ENCODE measurements around the gene CARMIL1.

CARMIL1 gene

GRCh38 chr6:25324066-25324762, 45.0 kb downstream of the CARMIL1 start:
- H3K4me1 ChIP-seq (ENCODE audit: control insufficient read depth, insufficient read depth, low read length): peaks cover 5% of the 10 kb centered on the region; the same call in 1 of the 2 replicates
- POLR2A ChIA-PET: interaction anchor here (1.1 kb wide), 1 partner anchor 52 kb away, joined by 5 read pairs; no protein-coding TSS in a partner anchor
- CTCF ChIA-PET: interaction anchor here (0.5 to 1.7 kb wide), 7 partner anchors 8 to 165 kb away, joined by 3 to 6 read pairs (median 3); no protein-coding TSS in a partner anchor

GRCh38 chr6:25326126-25326525, 47.0 kb downstream of the CARMIL1 start:
- no peak overlapping the region for H3K4me3 ChIP-seq (ENCODE audit: low read depth, low read length)
- TF ChIP-seq MZF1 (tag by site-specific recombination; IDR thresholded peaks at IDR 0.05; ENCODE audit: borderline replicate concordance) (peak; percentile 3; the same call in 1 of the 2 replicates), ZNF623 (tag by site-specific recombination; IDR thresholded peaks at IDR 0.05) (peak; percentile 33), YY1 (tag by site-specific recombination; IDR thresholded peaks at IDR 0.05) (no peak)
- H3K9me3 ChIP-seq (ENCODE audit: control insufficient read depth, insufficient read depth, low read depth, low read length): no peaks in the 10 kb centered on the region
- POLR2A ChIA-PET: no interaction called here
- CTCF ChIA-PET: interaction anchor here (0.7 to 1.7 kb wide), 2 partner anchors 11 to 70 kb away, joined by 3 to 5 read pairs; no protein-coding TSS in a partner anchor
- no peak overlapping the region for H3K27ac ChIP-seq (ENCODE audit: extremely low read depth, low read depth, low read length)
- no peaks in the 10 kb centered on the region for H3K36me3 ChIP-seq (ENCODE audit: control insufficient read depth in 2 of 2, insufficient read depth in 1 of 2, low read length in 2 of 2)
- H3K4me1 ChIP-seq (ENCODE audit: control insufficient read depth, insufficient read depth, low read length): peaks cover 10% of the 10 kb centered on the region

More at GRCh38 chr6:25324066-25324762, 45.0 kb downstream of the CARMIL1 start:
- no peaks in the 10 kb centered on the region for H3K36me3 ChIP-seq (ENCODE audit: control insufficient read depth in 2 of 2, insufficient read depth in 1 of 2, low read length in 2 of 2)
- no peak overlapping the region for H3K4me3 ChIP-seq (ENCODE audit: low read depth, low read length)
- H3K27ac ChIP-seq (ENCODE audit: extremely low read depth, low read depth, low read length): no peak overlapping the region
- no peaks in the 10 kb centered on the region for H3K9me3 ChIP-seq (ENCODE audit: control insufficient read depth, insufficient read depth, low read depth, low read length)
- TF ChIP-seq SCRT2 (tag by site-specific recombination; IDR thresholded peaks at IDR 0.05): peak; percentile 49; the same call in 1 of the 2 replicates
- TF ChIP-seq ZFHX2 (tag by site-specific recombination; conservative IDR thresholded peaks at IDR 0.05): no peak

- H3K4me3 ChIP-seq (ENCODE audit: low read depth, low read length): no peak overlapping the region
- no peaks in the 10 kb centered on the region for H3K9me3 ChIP-seq (ENCODE audit: control insufficient read depth, insufficient read depth, low read depth, low read length)
- peaks cover 15% of the 10 kb centered on the region for H3K4me1 ChIP-seq (ENCODE audit: control insufficient read depth, insufficient read depth, low read length)
- ChIA-PET POLR2A (no interaction called here), CTCF (interaction anchor here (0.5 to 1.1 kb wide), 3 partner anchors 103 to 391 kb away, joined by 3 to 4 read pairs (median 4); no protein-coding TSS in a partner anchor)
- H3K36me3 ChIP-seq (ENCODE audit: control insufficient read depth in 2 of 2, insufficient read depth in 1 of 2, low read length in 2 of 2): no peaks in the 10 kb centered on the region
- H3K27ac ChIP-seq (ENCODE audit: extremely low read depth, low read depth, low read length): no peak overlapping the region
- TF ChIP-seq BCL11B (tag by site-specific recombination; IDR thresholded peaks at IDR 0.05; ENCODE audit: low read depth) (no peak), ZNF623 (tag by site-specific recombination; IDR thresholded peaks at IDR 0.05) (no peak), ZNF10 (tag by site-specific recombination; IDR thresholded peaks at IDR 0.05) (no peak), ZNF280C (tag by site-specific recombination; IDR thresholded peaks at IDR 0.05) (no peak), ZNF639 (tag by site-specific recombination; IDR thresholded peaks at IDR 0.05) (no peak), ZNF2 (tag by site-specific recombination; IDR thresholded peaks at IDR 0.05) (no peak), ZNF791 (tag by site-specific recombination; IDR thresholded peaks at IDR 0.05) (no peak), ZNF292 (tag by site-specific recombination; IDR thresholded peaks at IDR 0.05; ENCODE audit: borderline replicate concordance, low read depth) (no peak), ZNF211 (tag by site-specific recombination; IDR thresholded peaks at IDR 0.05; ENCODE audit: low read depth) (no peak), ZNF19 (tag by site-specific recombination; IDR thresholded peaks at IDR 0.05; ENCODE audit: low read depth) (no peak), ZNF560 (tag by site-specific recombination; IDR thresholded peaks at IDR 0.05; ENCODE audit: borderline replicate concordance) (no peak), ZNF274 (IDR thresholded peaks at IDR 0.05; ENCODE audit: low read length) (no peak), ZNF274 (tag by site-specific recombination; IDR thresholded peaks at IDR 0.05; ENCODE audit: borderline replicate concordance) (no peak), ZNF529 (tag by site-specific recombination; IDR thresholded peaks at IDR 0.05; ENCODE audit: insufficient replicate concordance) (no peak)
Observed at GRCh38 chr6:25326960-25327359, 47.8 kb downstream of the CARMIL1 start.
